H1 (cell line): ENCODE measurements around the gene RPRD2. TPM values are rescaled to one million over a fixed set of nuclear protein-coding genes. Genes with fewer than 3 reads are reported as not detected.

Experiments
- CTCF ChIA-PET: fragments of 300-600 bp; sonication (Branson Sonifier 250); formaldehyde crosslinking; loops from one replicate; lab custom pipeline; 2021; ENCODE audit not compliant: partially characterized antibody; lab: Charles Lee
- POLR2A ChIA-PET: fragments of 300-600 bp; sonication (Branson Sonifier 250); formaldehyde crosslinking; loops from one replicate; lab custom pipeline; 2021; ENCODE audit warnings: inconsistent platforms; ENCODE audit not compliant: partially characterized antibody; lab: Charles Lee
- DNase-seq, 2 experiments: peaks; one replicate each; pipeline versions ENCODE4 v3.0.0 to v3.0.0-alpha.2; 2010 to 2022; ENCODE audit warnings: low spot score in 2 of 2, low read depth in 1 of 2, mixed read lengths in 1 of 2
- FAIRE-seq: peaks from 2 replicates; lab custom pipeline; 2011; peaks lifted over from hg19 to GRCh38; lab: Jason Lieb, UNC
- H2AFZ ChIP-seq: 2 replicates; pipeline ENCODE4 v1.8.1; 2012; ENCODE audit warnings: low read length, inconsistent platforms
- H2AK5ac ChIP-seq: 2 replicates; pipeline ENCODE4 v1.6.1; 2013; ENCODE audit warnings: low read depth, low read length
- H2BK120ac ChIP-seq: replicated peaks from 2 replicates; pipeline ENCODE3; 2013; ENCODE audit warnings: low read depth, low read length, inconsistent platforms
- H2BK12ac ChIP-seq: 2 replicates; pipeline ENCODE4 v1.6.1; 2013; ENCODE audit warnings: low read depth, low read length
- H2BK15ac ChIP-seq: 2 replicates; pipeline ENCODE4 v1.6.1; 2013; ENCODE audit warnings: low read length
- H2BK20ac ChIP-seq: 2 replicates; pipeline ENCODE4 v1.6.1; 2013; ENCODE audit warnings: low read length
- H2BK5ac ChIP-seq: 2 replicates; pipeline ENCODE4 v1.6.1; 2013; ENCODE audit warnings: low read depth, low read length
- H3K14ac ChIP-seq: 2 replicates; pipeline ENCODE4 v1.6.1; 2013; ENCODE audit warnings: inconsistent platforms; ENCODE audit not compliant: insufficient read length
- H3K18ac ChIP-seq: 2 replicates; pipeline ENCODE4 v1.6.1; 2013; ENCODE audit warnings: low read length; ENCODE audit errors: extremely low read depth
- H3K23ac ChIP-seq: 2 replicates; pipeline ENCODE4 v1.6.1; 2013; ENCODE audit warnings: inconsistent platforms; ENCODE audit not compliant: insufficient read length
- H3K23me2 ChIP-seq: 2 replicates; pipeline ENCODE4 v1.6.1; 2013; ENCODE audit warnings: low read depth, low read length
- H3K27ac ChIP-seq: 2 replicates; pipeline ENCODE4 v1.6.1; 2011; ENCODE audit warnings: low read depth, low read length, inconsistent platforms
- H3K27me3 ChIP-seq, 4 experiments: replicated peaks in 1 of 4; 1 replicate in 1 of 4; 2 replicates in 3 of 4; pipeline versions ENCODE4 v1.6.1 to v1.8.1; 2011 to 2013; ENCODE audit warnings: low read length in 3 of 4, mild to moderate bottlenecking in 3 of 4, inconsistent platforms in 2 of 4, mixed read lengths in 2 of 4, moderate library complexity in 1 of 4; ENCODE audit not compliant: control insufficient read depth in 3 of 4, insufficient read depth in 3 of 4; ENCODE audit errors: extremely low read depth in 1 of 4
- H3K36me3 ChIP-seq, 4 experiments: 2 replicates each; pipeline versions ENCODE4 v1.6.1 to v1.8.1; 2011 to 2013; ENCODE audit warnings: mild to moderate bottlenecking in 4 of 4, low read length in 3 of 4, moderate library complexity in 2 of 4, control low read depth in 1 of 4, inconsistent platforms in 1 of 4; ENCODE audit not compliant: insufficient read depth in 4 of 4, control insufficient read depth in 2 of 4
- H3K4ac ChIP-seq: replicated peaks from 2 replicates; pipeline ENCODE3; 2013; ENCODE audit warnings: low read length, low read depth, mixed read lengths, inconsistent platforms; ENCODE audit not compliant: insufficient read length
- H3K4me1 ChIP-seq, 4 experiments: replicated peaks in 1 of 4; 1 replicate in 1 of 4; 2 replicates in 3 of 4; pipeline versions ENCODE4 v1.6.1 to v1.8.1; 2011 to 2013; ENCODE audit warnings: low read length in 3 of 4, inconsistent platforms in 2 of 4, mixed read lengths in 1 of 4; ENCODE audit not compliant: insufficient read depth in 4 of 4, control insufficient read depth in 3 of 4
- H3K4me2 ChIP-seq, 2 experiments: 2 replicates each; pipeline versions ENCODE4 v1.6.1 to v1.8.1; 2011 to 2013; ENCODE audit warnings: low read depth in 2 of 2, low read length in 2 of 2, control low read depth in 1 of 2, inconsistent platforms in 1 of 2, mild to moderate bottlenecking in 1 of 2; ENCODE audit not compliant: insufficient read depth in 1 of 2
- H3K4me3 ChIP-seq, 4 experiments: fragments of 200-600, 300-600 bp in 1 of 4; sonication (generic), shearing (Covaris generic), sonication (Bioruptor Twin) in 1 of 4; 2 replicates each; pipeline versions ENCODE4 v1.5.1 to v1.8.1; 2011 to 2016; ENCODE audit warnings: low read length in 4 of 4, low read depth in 3 of 4, control low read depth in 2 of 4, inconsistent platforms in 2 of 4, mild to moderate bottlenecking in 2 of 4, mixed read lengths in 1 of 4, moderate library complexity in 1 of 4; ENCODE audit not compliant: insufficient read depth in 2 of 4; ENCODE audit errors: extremely low read depth in 1 of 4
- H3K56ac ChIP-seq: replicated peaks from 2 replicates; pipeline ENCODE3; 2013; ENCODE audit warnings: low read depth, mild to moderate bottlenecking, mixed read lengths, low read length, inconsistent platforms; ENCODE audit not compliant: insufficient read length
- H3K79me1 ChIP-seq: 2 replicates; pipeline ENCODE4 v1.6.1; 2013; ENCODE audit warnings: low read depth, low read length, control low read depth
- H3K79me2 ChIP-seq, 2 experiments: 2 replicates each; pipeline versions ENCODE4 v1.6.1 to v1.8.1; 2012 to 2013; ENCODE audit warnings: low read length in 2 of 2, mild to moderate bottlenecking in 2 of 2, inconsistent platforms in 1 of 2; ENCODE audit not compliant: insufficient read depth in 2 of 2, control insufficient read depth in 1 of 2
- H3K9ac ChIP-seq, 4 experiments: replicated peaks in 1 of 4; 1 replicate in 1 of 4; 2 replicates in 3 of 4; pipeline versions ENCODE4 v1.6.1 to v1.8.1; 2011 to 2013; ENCODE audit warnings: low read depth in 3 of 4, low read length in 3 of 4, control low read depth in 2 of 4, mild to moderate bottlenecking in 2 of 4, moderate library complexity in 2 of 4, inconsistent platforms in 1 of 4; ENCODE audit errors: extremely low read depth in 1 of 4
- H3K9me3 ChIP-seq, 2 experiments: 2 replicates each; pipeline versions ENCODE4 v1.6.1 to v1.8.1; 2012 to 2013; ENCODE audit warnings: mild to moderate bottlenecking in 2 of 2, moderate library complexity in 2 of 2, control low read depth in 1 of 2, inconsistent platforms in 1 of 2, low read depth in 1 of 2, low read length in 1 of 2, mixed read lengths in 1 of 2; ENCODE audit not compliant: insufficient read depth in 2 of 2
- H4K20me1 ChIP-seq, 2 experiments: replicated peaks in 1 of 2; 2 replicates each; pipeline versions ENCODE3 to v1.8.1; 2011 to 2013; ENCODE audit warnings: inconsistent platforms in 2 of 2, low read length in 2 of 2, mild to moderate bottlenecking in 1 of 2; ENCODE audit not compliant: insufficient read depth in 2 of 2, control insufficient read depth in 1 of 2
- H4K5ac ChIP-seq: 2 replicates; pipeline ENCODE4 v1.6.1; 2013; ENCODE audit warnings: low read length, low read depth, mixed read lengths, inconsistent platforms; ENCODE audit not compliant: insufficient read length
- H4K8ac ChIP-seq: 2 replicates; pipeline ENCODE4 v1.8.0; 2013; ENCODE audit warnings: mild to moderate bottlenecking, moderate library complexity, low read length, inconsistent platforms; ENCODE audit not compliant: insufficient read depth; ENCODE audit errors: extremely low read depth
- H4K91ac ChIP-seq: replicated peaks from 2 replicates; pipeline ENCODE3; 2013; ENCODE audit warnings: low read length, mixed read lengths, inconsistent platforms; ENCODE audit not compliant: insufficient read length
- CHD2 ChIP-seq: IDR thresholded peaks from 2 replicates; pipeline ENCODE4 v1.6.1; 2012; ENCODE audit warnings: low read length, improper control_type of control experiment
- NANOG ChIP-seq: IDR thresholded peaks from 2 replicates; pipeline ENCODE4 v1.6.1; 2011; ENCODE audit warnings: low read length, low read depth, mild to moderate bottlenecking, inconsistent platforms; ENCODE audit not compliant: insufficient read depth, poor library complexity, severe bottlenecking
- WGBS, 2 experiments: shearing (Covaris generic) in 1 of 2; methylation state at CpG; one replicate each; pipeline versions ENCODE4 v1.1.6 to v1.1.7; 2013 to 2015; ENCODE audit warnings: low lambda C conversion rate in 2 of 2, mixed read lengths in 2 of 2, inconsistent platforms in 1 of 2, low coverage in 1 of 2, missing lambda C conversion rate in 1 of 2; ENCODE audit not compliant: insufficient replicate concordance in 2 of 2, insufficient coverage in 1 of 2, insufficient read length in 1 of 2; ENCODE audit errors: extremely low coverage in 1 of 2, missing lambda C conversion rate in 1 of 2; 5-methylcytosine and 5-hydroxymethylcytosine counted together
- polyA plus RNA-seq, 7 experiments: library from polyadenylated mRNA; depleted of rRNA in 3 of 7; stranded (reverse) in 5 of 7; unstranded in 2 of 7; fragments of >200 nt in 5 of 7; fragments of 200-250 nt in 2 of 7; gene quantifications; 1 replicate in 5 of 7; 2 replicates in 1 of 7; 4 replicates in 1 of 7; pipeline versions ENCODE4 v1.2.1 to v1.2.3, GENCODE V29; 2011 to 2013; ENCODE audit warnings: missing spikeins in 2 of 7, mixed read lengths in 2 of 7
- total RNA-seq: library from RNA; stranded (reverse); fragmentation: NEBNext Ultra II Directional; extraction: Animal tissue kit (Norgen Biotek cat#: 25700); gene quantifications from 2 replicates; pipeline ENCODE4 v1.2.1, GENCODE V29; 2021

RPRD2 gene
- total and polyA plus RNA-seq, 2 of the 8 experiments (the other 6 are each of a cell fraction or from before 2014, with no cell fraction given) = 14.4 to 32.4 TPM

GRCh38 chr1:150346316-150346715 is 17.6 kb upstream of the RPRD2 start:
- Histone ChIP-seq H4K5ac (no peak overlapping the region), H3K23me2 (no peaks in the 10 kb centered on the region), H3K18ac (no peak overlapping the region), H2BK120ac (no peak overlapping the region), H2AFZ (no peak overlapping the region), H3K4me3 (no peak overlapping the region), H3K4ac (no peak overlapping the region), H2BK12ac (no peak overlapping the region), H2AK5ac (no peak overlapping the region), H3K79me1 (no peaks in the 10 kb centered on the region), H4K8ac (no peak overlapping the region), H3K36me3 (peaks cover 11 to 73% (median 56%) of the 10 kb centered on the region in 4 experiments), H2BK20ac (no peak overlapping the region), H3K56ac (no peak overlapping the region), H4K20me1 (no peaks in the 10 kb centered on the region), H2BK15ac (no peak overlapping the region), H3K27me3 (no peaks in the 10 kb centered on the region), H2BK5ac (no peak overlapping the region), H3K79me2 (no peaks in the 10 kb centered on the region), H3K9me3 (no peaks in the 10 kb centered on the region), H3K23ac (no peak overlapping the region), H3K27ac (no peak overlapping the region), H4K91ac (no peak overlapping the region), H3K4me2 (no peak overlapping the region), H3K14ac (no peak overlapping the region), H3K4me1 (no peaks in the 10 kb centered on the region), H3K9ac (no peak overlapping the region)
- CTCF ChIA-PET = interaction anchor here (0.9 to 1.1 kb wide), 4 partner anchors 8 to 28 kb away, joined by 3 to 4 read pairs (median 3); no protein-coding TSS in a partner anchor
- 93% methylated on average over 4 of the region's 4 CpGs; no CpG with 5 or more reads in 1 of the 2 experiments for WGBS, 2 experiments
- FAIRE-seq = no peak
- POLR2A ChIA-PET = interaction anchor here (0.8 to 1.9 kb wide), 9 partner anchors 8 to 73 kb away, joined by 3 to 6 read pairs (median 4); partner anchors contain the start of genes C1orf54 and RPRD2
- TF ChIP-seq NANOG = no peak
- no peak for TF ChIP-seq CHD2
- DNase-seq = no peak
